Ishikawa (cell line): Measurements from ENCODE around the gene SRPK2.

ENCODE experiments used
- CEBPB ChIP-seq: IDR thresholded peaks from 2 replicates; pipeline ENCODE4 v1.6.1; 2012
- EP300 ChIP-seq: IDR thresholded peaks from 2 replicates; pipeline ENCODE4 v1.6.1; 2012; ENCODE audit warnings: borderline replicate concordance
- NFIC ChIP-seq: IDR thresholded peaks from 2 replicates; pipeline ENCODE4 v1.6.1; 2012
- TEAD4 ChIP-seq: IDR thresholded peaks from 2 replicates; pipeline ENCODE4 v1.6.1; 2012

- TF ChIP-seq CEBPB, result no peak
- TF ChIP-seq EP300, result no peak
- TF ChIP-seq NFIC, result no peak
- TF ChIP-seq TEAD4, result no peak
Observed at GRCh38 chr7:105132335-105132734, 256.4 kb downstream of the SRPK2 start.
